Activated CD4-positive, CD25-positive, alpha-beta regulatory T cell treated with anti-CD3 and anti-CD28 coated beads, Interleukin-2, amount 50 U/mL, for 16 hours (primary cell): ENCODE measurements around the gene ZC3H18.

Source experiments
- DNase-seq: peaks from one replicate; pipeline ENCODE4 v3.0.0-alpha.2; 2020; ENCODE audit warnings: low read depth, low spot score

The ZC3H18 gene

DNA sequence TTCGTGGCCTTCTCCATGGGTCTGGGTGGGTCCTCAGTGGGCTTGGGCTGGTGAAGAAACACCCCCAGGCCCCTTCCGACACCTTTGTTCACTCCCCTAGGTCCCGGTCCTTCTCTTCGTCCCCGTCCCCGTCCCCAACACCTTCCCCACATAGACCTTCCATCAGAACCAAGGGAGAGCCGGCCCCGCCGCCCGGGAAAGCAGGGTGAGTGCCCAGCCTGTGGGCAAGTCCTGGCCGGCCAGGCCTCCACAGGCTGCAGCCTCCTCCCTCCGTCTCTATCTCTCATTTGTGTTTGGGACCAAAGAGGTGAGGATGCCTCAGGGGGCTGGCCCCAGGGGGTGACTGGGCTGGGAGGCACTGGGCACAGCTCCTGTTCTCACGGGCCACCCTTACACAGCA lies 53.7 kb downstream of the ZC3H18 start:
- DNase-seq = no peak

DNA sequence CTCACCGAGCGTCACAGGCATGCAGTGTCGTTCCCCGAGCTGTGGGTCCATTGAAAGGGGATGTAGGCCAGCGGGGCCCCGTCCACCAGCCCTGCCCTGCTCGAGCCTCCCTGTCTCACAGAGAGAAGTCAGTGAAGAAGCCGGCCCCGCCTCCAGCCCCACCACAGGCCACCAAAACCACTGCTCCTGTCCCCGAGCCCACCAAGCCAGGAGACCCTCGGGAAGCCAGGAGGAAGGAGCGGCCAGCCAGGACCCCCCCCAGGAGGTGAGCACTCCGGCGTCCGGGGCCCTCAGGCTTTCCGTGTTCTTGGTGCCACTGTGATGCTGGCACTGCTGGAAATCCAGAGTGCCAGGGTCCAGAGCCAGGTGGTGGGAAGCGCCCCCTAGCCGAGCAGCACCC lies 54.3 kb downstream of the ZC3H18 start:
- no peak for DNase-seq

DNA sequence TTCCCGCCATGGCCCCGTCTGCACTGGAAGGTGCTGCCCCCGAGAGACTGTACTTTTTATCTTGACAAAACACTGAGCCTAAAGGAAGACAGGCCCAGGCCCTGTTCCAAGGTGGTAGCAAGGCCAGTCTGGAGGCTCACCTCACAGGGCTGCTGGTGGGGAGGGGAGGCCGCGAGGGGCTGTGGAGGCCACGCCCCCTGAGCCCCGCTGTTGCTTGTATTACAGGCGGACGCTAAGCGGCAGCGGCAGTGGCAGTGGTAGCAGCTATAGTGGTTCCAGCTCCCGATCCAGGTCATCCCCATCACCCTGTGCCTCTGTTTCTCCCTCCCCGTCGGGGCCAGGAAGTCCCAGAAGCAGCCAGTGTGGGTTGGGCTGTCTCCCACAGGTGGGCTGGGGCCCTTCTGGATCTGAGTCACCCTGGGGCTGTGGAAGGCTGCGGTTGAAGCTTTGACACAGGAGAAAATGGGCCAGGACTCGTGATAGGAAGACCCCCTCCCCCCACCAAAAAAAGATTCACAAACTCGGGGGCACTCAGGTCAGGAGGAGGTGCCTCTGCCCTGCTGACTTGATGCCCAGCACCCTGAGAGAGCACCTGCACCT lies 54.9 kb downstream of the ZC3H18 start:
- no peak for DNase-seq

DNA sequence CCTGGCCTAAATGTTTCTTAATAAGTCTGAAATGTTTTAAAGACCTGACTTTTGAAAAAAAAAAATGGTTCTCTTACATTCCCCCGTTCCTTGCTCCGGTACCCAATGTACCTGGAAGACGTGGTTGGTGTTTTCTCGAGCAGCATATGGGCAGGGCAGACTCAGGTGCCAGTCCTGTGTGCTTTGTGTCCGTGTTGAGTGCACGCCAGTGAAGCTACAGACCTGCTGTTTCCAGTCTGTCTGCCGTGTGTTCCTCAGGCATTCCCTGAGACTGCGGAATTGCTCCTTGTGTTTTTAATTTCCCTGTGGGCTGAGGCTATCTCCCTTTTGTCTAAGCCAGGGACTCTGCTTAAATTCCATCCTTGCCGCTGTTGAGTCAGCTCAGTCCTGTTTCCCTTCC lies 56.4 kb downstream of the ZC3H18 start:
- DNase-seq = no peak

DNA sequence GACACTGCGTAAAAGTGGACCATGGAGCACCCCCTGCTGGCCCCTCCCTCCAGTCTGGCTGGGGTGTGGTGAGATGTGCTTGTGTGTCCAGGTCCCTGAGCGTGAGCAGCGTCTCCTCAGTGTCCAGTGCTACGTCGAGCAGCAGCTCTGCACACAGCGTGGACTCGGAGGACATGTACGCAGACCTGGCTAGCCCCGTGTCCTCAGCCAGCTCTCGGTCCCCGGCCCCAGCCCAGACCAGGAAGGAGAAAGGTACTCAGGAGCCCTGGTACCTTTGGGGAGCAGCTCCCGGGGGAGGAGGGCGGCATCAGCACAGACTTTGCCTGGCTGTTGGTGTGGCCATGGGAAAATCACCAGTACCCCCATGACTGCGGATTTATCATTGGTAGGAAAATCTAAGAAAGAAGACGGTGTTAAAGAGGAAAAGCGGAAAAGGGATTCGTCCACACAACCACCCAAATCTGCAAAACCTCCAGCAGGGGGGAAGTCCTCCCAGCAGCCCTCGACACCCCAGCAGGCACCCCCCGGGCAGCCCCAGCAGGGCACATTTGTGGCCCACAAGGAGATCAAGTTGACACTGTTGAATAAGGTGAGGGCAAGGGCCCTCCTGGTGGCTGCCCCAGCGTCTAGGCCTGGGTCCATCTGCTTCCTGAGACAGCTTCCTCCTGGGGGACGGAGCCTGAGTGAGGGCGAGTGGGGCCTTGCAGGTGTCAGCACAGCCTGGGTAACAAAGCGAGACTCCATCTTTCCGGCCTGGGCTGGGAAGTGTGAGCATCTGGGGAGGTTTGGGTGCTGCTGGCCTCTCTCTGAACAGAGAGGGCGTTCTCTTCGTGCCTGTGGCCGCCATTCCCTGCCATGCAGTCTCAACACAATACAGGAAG lies 57.6 kb downstream of the ZC3H18 start:
- DNase-seq = no peak

DNA sequence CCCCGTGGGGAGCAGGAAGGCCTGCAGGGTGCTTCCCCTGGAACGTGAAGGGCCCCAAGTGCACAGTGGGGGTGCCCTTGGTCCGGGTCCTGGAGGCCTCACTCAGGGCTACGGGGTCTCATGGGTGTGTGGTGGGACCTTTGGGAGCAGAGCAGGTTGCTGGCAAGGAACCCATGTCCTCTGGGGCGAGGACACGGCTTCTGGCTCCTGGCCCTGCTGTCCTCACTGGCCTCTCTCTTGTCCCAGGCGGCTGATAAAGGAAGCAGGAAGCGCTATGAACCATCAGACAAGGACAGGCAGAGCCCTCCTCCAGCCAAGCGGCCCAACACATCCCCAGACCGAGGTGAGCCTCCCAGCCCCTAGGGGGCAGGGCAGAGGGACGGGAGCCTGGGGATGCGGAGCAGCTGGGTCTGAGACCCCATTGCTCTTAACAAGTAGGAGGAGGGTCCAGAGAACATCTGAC lies 58.3 kb downstream of the ZC3H18 start:
- DNase-seq = no peak

DNA sequence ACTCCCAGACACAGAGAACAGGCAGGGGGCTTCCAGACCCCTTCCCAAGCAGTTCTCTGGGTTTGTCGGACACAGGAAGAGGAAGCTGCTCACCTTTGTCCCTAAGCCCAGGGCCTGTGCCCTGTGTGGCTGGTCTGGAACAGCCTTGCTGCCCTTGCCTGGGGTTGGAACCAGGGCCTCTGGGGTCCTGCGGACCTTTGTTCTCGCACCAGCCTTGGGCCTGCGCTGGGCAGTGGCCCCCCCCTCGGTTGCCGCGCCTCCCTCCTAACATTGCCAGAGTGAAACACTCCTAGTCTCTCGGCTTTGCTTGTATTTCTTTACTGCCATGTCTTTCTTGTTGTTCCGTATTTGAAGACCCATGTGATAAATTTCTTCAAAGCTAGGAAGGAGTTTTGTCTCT lies 59.6 kb downstream of the ZC3H18 start:
- DNase-seq = no peak

DNA sequence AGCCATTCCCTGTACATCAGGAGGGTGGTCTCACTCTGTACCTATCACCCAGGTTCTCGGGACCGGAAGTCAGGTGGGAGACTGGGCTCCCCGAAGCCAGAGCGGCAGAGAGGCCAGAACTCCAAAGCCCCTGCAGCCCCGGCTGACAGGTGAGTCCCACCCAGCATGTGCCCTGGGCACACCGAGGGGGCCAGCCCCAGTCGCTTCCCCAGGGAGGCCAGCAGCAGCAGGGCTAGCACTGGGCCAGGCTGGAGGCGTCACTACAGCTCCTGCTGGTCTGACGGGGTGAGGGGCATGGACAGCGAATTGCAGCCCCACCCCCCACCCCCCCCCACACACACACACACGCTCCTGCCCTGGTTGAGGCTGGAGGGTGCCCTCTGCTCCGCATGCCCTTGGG lies 60.2 kb downstream of the ZC3H18 start:
- DNase-seq = no peak

DNA sequence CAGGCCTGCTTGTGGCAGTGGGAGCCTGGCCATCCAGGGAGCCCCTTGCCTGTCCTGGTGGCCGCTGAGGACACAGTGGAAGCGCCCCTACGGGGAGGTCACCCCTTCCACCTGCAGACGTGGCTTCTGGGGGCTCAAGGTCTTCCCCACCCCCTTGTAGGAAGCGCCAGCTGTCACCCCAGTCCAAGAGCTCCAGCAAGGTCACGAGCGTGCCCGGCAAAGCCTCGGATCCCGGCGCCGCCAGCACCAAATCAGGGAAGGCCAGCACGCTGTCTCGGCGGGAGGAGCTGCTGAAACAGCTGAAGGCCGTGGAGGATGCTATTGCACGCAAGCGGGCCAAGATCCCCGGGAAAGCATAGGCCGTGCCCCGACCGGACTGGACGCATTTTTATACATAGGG lies 60.7 kb downstream of the ZC3H18 start:
- no peak for DNase-seq

DNA sequence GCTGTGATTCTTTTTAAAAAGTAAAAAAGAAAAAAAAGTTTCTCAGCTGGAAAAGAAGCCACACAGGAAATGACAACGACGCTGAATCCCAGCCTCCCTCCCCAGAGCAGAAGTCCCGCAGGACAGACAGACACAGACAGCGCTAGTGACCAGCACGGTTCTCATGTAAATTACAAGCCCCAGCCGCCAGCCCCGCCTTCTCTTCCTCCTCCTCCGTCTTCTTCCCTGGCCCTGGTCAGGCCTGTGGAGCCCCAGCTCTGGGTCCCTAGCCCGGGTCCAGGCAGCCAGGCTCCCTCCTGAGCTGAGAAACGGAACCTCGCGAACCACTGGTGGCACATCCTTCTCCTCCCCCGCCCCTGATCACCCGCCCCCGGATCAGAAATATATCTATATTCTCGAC lies 61.2 kb downstream of the ZC3H18 start:
- no peak for DNase-seq

DNA sequence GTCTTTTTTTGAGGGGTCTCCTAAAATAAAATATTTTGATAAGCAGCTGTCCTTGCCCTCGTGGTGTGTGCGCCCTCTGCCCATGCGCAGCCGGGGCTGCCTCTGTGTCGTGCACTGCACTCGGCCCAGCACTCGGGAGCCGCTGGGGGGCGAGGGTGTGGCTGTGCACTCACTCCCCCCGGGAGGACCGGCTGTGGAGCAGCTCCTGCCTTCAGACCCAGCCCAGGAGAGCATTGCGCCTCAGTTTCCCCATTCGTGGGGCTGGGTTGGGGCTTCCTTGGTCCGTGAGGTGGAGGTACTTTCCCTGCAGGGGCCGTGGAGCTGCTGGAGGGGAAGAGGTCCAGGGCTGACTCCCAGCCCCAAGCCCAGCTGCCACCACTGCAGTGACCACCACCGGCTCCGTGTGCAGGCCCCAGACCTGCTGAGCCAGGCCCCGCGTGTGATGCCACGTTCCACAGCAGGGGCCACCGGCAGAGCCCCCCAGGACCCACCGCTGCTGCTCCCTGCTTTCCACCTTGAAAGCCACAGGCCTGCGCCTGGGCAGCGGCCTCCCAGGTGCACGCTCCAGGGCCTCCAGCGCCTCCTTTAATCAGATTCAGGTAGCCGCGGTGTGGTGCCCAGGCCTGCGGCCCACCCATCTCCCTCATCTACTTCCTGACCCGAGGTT lies 61.9 kb downstream of the ZC3H18 start:
- no peak for DNase-seq

DNA sequence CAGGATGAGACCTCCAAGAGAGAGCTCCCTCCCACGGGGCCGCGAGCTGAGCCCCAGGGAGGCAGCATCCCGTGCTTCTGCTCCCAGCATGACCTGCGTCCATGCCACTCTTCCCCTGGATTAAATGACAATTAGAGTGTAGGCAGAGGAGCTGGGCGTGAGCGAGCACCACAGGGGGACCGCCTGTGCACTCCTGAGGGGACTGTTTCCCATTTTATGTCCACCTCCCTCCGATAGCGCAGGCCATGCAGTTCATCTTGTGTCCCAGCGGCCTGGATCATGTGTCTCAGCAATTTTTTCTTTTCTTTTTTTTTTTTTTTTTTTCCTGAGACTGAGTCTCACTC lies 62.4 kb downstream of the ZC3H18 start:
- DNase-seq = no peak

DNA sequence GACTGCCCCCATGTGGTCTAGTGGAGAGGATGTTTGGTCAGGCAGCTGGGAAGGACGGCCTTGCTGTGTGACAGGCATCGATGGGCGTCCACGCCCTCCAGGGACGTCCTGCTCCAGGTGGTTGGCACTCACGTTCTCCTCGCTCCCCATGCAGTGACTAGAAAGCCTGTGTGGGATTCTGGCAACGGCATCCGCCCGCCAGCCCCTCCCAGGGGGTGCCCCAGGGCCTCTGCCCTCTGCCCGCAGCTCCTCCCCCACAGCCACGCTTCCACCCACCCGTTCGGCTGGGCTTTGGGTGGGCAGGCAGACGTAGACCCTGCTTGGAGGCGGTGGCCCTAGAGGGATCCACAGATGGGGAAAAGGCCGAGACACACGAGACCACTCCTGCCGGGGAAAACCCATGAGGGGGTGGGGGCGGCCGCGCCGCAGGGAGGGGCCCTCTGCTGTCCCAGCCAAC lies 63.5 kb downstream of the ZC3H18 start:
- DNase-seq = no peak

DNA sequence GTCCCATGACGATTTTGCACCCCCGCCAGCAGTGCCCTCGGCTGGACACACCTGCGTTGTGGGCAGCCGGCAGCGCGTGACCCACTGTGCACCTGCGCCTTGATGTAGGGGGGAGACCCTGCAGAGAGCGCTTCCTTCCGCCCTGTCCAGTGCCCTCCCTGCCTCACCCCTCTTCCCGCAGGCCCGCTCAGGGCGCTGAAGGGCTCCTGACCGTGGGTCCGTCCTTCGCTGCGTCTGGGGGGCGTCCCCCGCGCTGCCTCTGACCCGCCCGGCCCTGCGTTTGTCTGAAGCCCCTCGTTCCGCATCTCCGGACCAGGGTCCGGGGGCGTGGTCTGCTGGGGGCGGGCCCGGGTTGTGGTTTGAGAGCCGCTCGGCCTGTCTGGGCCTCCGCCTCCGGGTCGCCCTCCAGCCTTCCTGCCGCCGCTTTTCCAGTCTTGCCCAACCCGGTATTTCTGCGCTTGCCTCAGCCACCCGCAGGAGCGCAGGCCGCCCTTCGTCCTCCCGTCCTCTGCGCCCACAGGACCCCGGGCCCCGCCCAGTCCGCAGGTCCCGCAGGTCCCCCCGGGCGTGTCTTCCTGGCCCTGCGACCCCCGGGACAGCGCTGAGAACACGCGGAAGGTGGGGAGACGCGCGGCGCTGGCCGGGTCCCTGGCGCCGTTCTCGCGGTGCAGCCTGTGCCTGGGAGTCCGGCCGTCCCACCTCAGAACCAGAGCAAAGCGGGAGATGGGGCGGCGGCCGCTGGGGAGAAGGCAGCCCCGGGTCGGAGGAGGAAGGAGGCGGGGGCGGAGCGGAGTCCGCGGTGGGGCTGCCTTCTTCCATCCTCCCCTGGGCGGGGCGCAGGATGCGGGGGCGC lies 64.2 kb downstream of the ZC3H18 start:
- no peak for DNase-seq

DNA sequence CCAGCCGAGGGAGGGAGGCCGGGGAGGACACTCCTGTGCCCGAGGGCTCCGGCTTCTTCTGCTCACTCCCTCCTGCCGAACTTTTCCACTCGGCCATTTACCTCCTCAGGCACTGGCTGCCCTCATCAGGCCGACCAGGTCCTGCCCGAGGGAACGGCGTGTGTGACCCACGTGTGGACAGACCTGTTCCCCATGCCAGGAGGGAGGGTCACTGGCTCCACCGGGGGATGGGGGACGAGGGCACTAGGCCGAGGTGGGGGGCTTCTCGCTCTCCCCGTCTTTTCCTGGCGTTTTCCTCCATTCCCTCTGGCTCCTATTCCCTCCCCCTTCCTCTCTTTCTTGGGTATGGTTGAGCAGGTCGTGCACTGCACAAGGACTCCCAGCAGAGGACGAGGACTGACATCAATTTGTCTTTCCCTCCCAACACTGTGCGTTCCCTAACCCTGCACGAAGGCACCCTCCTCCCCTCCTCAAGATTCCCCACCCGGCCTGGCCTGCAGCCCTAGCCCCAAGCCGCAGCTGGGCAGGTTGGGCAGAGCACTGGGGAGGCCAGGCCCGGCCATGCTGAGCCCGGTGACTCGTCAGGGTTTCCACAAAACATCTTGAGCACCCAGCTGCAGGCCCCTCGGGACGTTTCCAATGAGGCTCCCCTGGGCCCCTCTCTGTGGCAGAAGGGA lies 64.9 kb downstream of the ZC3H18 start:
- no peak for DNase-seq

DNA sequence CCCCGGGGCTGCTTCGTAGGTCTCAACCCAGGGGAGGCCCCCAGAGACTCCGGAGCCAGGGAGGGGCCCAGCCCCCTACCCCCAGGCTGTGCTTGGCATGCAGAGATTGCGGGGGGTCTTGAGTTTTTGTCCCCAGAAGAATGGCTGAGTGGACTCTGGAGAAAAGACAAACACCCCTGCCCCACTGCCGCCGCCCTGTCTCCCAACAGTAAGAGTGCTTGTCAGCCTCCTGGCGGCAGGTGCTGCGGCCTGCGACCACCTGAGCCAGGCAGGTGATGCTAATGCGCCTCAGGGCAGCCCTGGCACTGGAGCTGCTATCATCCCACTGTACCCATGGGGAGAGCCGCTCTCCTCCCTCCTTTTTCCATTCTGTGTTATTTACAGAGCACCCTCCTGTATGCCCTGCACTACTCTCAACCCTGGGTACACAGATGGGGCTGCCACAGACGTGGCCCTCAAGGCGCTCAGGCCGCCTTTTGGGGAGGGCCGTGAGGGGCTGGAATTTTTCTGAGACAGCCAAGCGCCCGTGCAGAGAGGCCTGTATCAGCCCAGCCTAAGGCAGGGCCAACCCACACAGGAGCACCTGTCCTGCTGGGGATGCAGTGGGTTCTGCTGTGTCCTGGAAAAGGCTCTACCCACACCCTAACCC lies 65.6 kb downstream of the ZC3H18 start:
- DNase-seq = no peak

DNA sequence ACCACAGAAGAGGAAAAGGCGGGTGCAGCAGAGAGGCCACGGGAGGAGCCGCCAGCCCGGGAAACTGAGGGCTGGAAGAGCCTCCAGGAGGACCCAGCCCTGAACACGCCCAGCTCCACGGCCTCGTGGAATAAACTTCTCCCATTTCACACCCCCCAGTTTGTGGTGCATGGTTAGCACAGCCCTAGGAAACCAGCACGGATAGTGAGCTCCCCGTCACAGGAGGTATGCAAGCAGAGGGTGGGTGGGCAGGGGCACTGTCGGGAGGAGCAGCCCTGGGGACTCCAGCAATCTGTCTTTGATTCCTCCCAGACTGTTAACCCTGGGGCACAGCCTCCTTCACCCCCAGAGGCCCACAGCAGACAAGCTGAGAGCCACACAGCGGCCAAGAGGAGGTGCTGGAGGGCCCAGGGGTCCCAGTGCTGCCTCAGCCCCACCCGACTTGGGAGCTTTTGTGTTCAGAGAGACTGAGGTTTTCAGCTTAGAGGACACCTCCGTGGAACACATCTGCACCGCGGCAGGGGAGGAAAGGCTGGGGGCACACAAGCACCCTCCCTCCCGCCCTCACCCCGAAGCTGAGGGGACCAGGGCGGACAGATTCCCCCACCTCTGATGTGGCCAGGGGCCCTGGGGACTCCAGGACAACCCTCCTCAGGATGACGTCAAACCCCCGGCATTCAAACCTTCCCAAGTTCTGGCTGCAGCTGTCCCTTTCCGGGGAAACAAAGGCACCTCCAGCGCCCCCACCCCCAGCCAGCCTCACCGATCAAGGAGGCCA lies 66.5 kb downstream of the ZC3H18 start:
- DNase-seq = no peak

DNA sequence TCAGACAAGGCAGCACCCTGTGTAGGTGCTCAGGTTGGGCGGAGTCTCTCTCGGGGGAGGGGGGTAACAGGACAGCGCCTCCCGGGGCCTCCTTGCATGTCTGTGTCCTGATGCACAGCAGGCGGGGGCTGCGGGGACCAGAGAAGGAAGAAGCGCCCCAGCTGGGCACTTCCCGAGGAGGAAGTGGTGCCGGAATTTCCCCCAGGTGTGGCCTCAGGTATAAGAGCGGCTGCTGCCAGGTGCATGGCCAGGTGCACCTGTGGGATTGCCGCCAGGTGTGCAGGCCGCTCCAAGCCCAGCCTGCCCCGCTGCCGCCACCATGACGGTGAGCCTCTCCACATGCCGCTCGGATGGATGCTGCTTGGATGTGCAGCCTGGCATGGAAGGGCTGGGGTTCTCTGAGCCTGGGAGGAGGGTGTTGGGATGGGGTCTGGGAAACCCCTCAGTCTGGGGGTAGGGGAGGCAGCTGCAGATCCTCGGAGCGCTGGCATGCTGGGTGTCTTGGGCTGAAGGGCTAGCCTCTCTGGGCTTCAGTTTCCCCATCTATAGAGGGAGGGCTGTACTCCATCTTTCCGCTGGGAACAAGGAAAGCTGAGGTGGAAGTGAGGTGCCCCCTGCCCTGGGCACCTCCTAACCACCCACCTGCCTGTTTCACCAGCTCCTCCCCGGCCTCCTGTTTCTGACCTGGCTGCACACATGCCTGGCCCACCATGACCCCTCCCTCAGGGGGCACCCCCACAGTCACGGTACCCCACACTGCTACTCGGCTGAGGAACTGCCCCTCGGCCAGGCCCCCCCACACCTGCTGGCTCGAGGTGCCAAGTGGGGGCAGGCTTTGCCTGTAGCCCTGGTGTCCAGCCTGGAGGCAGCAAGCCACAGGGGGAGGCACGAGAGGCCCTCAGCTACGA lies 68.4 kb downstream of the ZC3H18 start, which contains the start of gene IL17C:
TSS of gene IL17C (plus strand) at position 250 of the 908 bp plus-strand sequence. CDS start at position 320, 70 bp downstream.
- no peak for DNase-seq
